Vagina (tissue), 2 donors: ENCODE measurements around the gene SNRNP200.

Experiments used
- CTCF ChIP-seq, 3 experiments: fragments of 450-650 bp in 2 of 3; fragments of 200-600 bp in 1 of 3; sonication (generic) in 1 of 3; IDR thresholded peaks; one replicate each; pipeline ENCODE4 v1.5.1; 2017 to 2019; ENCODE audit warnings: antibody characterized with exemption in 3 of 3, mild to moderate bottlenecking in 2 of 3, moderate library complexity in 2 of 3
- POLR2A ChIP-seq, 2 donors: fragments of 450-650 bp; IDR thresholded peaks; one replicate each; pipeline ENCODE4 v1.6.1; 2017; ENCODE audit warnings: antibody characterized with exemption in 2 of 2, mild to moderate bottlenecking in 2 of 2, moderate library complexity in 2 of 2

DNA sequence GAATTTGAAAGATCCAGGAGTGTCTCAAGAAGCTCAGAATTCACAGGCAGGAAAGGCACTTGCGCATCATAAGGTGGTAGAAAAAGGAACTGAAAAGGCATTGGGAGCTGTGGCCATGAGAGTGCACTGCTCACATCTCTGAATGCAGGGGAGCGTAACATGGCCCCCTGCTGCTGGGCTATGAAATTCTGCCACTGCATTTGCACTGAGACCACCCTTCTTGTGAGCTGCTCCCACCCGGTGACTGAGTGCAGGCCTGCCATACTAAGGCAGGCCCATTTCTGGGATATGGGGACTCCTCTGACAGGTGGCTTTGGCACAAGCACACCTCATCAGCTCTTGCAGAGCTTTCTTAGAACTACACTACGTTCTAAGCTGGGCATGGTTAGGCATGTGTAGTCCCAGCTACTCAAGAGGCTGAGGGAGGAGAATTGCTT lies 71.4 kb downstream of the SNRNP200 start:
- TF ChIP-seq CTCF (IDR thresholded peaks at IDR 0.05) (no peak), POLR2A (IDR thresholded peaks at IDR 0.05) (no peak)
